Endothelial cell of umbilical vein (primary cell): Measurements from ENCODE around the gene MOB3A. TPM values are rescaled to one million over a fixed set of nuclear protein-coding genes. Genes with fewer than 3 reads are reported as not detected.

Experiments
- BruUV-seq: library from RNA; stranded (reverse); fragments of 400-500 nt; replicated peaks from 2 replicates; lab custom pipeline; 2021; lab: Mats Ljungman, UMichigan
- CTCF ChIA-PET: fragments of 300-600, 350-600 bp; sonication (Branson Sonifier 250); formaldehyde crosslinking; loops from one replicate; lab custom pipeline; 2021; ENCODE audit warnings: antibody characterized with exemption, inconsistent platforms; lab: Charles Lee
- POLR2A ChIA-PET: fragments of 300-600, 350-600 bp; sonication (Branson Sonifier 250); formaldehyde crosslinking; loops from one replicate; lab custom pipeline; 2021; ENCODE audit warnings: antibody characterized with exemption, inconsistent platforms; lab: Charles Lee
- DNase-seq: peaks from one replicate; pipeline ENCODE4 v3.0.0-alpha.2; 2011; ENCODE audit warnings: low read depth, low spot score
- FAIRE-seq: peaks from 2 replicates; lab custom pipeline; 2011; peaks lifted over from hg19 to GRCh38; lab: Jason Lieb, UNC
- H2AFZ ChIP-seq: 2 replicates; pipeline ENCODE4 v1.6.0; 2012; ENCODE audit warnings: low read depth, low read length, control low read depth, inconsistent platforms
- H3K27ac ChIP-seq: 2 replicates; pipeline ENCODE4 v1.5.1; 2011; ENCODE audit warnings: low read depth, mild to moderate bottlenecking, control low read depth, low read length, moderate library complexity; ENCODE audit not compliant: insufficient read depth
- H3K27me3 ChIP-seq, 2 experiments: 2 replicates each; pipeline versions ENCODE4 v1.6.0 to v1.6.1; 2011; ENCODE audit warnings: low read length in 2 of 2, mixed read lengths in 1 of 2; ENCODE audit not compliant: control insufficient read depth in 2 of 2, insufficient read depth in 2 of 2
- H3K36me3 ChIP-seq, 2 experiments: 2 replicates in 1 of 2; 3 replicates in 1 of 2; pipeline ENCODE4 v1.5.1; 2011; ENCODE audit warnings: low read length in 2 of 2, mild to moderate bottlenecking in 1 of 2, moderate library complexity in 1 of 2; ENCODE audit not compliant: control insufficient read depth in 2 of 2, insufficient read depth in 2 of 2; ENCODE audit errors: extremely low read depth in 1 of 2
- H3K4me1 ChIP-seq: 3 replicates; pipeline ENCODE4 v1.5.1; 2011; ENCODE audit warnings: mild to moderate bottlenecking, low read length; ENCODE audit not compliant: control insufficient read depth, insufficient read depth; ENCODE audit errors: extremely low read depth
- H3K4me2 ChIP-seq: 2 replicates; pipeline ENCODE4 v1.6.1; 2011; ENCODE audit warnings: low read length, control low read depth, mixed read lengths; ENCODE audit not compliant: insufficient read depth
- H3K4me3 ChIP-seq, 3 experiments: fragments of 200-600 bp in 1 of 3; sonication (generic), shearing (Covaris generic) in 1 of 3; replicated peaks in 1 of 3; 2 replicates each; pipeline ENCODE4 v1.5.1; 2011 to 2016; ENCODE audit warnings: control low read depth in 3 of 3, low read length in 3 of 3, mild to moderate bottlenecking in 2 of 3, inconsistent platforms in 1 of 3, low read depth in 1 of 3, moderate library complexity in 1 of 3; ENCODE audit not compliant: insufficient read depth in 1 of 3
- H3K79me2 ChIP-seq: 2 replicates; pipeline ENCODE4 v1.6.0; 2012; ENCODE audit warnings: low read length, inconsistent platforms; ENCODE audit not compliant: control insufficient read depth, insufficient read depth
- H3K9ac ChIP-seq: replicated peaks from 2 replicates; pipeline ENCODE3; 2011; ENCODE audit warnings: low read length, control low read depth; ENCODE audit not compliant: insufficient read depth; ENCODE audit errors: extremely low read depth
- H3K9me1 ChIP-seq: replicated peaks from 3 replicates; pipeline ENCODE4 v1.6.0; 2011; ENCODE audit warnings: mild to moderate bottlenecking, low read length; ENCODE audit not compliant: control insufficient read depth, insufficient read depth; ENCODE audit errors: extremely low read depth
- H3K9me3 ChIP-seq: replicated peaks from 2 replicates; pipeline ENCODE4 v1.5.1; 2012; ENCODE audit warnings: low read length, inconsistent platforms; ENCODE audit not compliant: control insufficient read depth, insufficient read depth
- H4K20me1 ChIP-seq: replicated peaks from 2 replicates; pipeline ENCODE3; 2011; ENCODE audit warnings: mild to moderate bottlenecking, low read length; ENCODE audit not compliant: control insufficient read depth, insufficient read depth; ENCODE audit errors: extremely low read depth
- CTCF ChIP-seq, 2 donors: IDR thresholded peaks; 1 replicate in 1 of 2; 2 replicates in 1 of 2; pipeline ENCODE4 v1.5.1; 2011; ENCODE audit warnings: low read length in 2 of 2, mild to moderate bottlenecking in 2 of 2, moderate library complexity in 2 of 2, control low read depth in 1 of 2, inconsistent platforms in 1 of 2, low read depth in 1 of 2; ENCODE audit not compliant: insufficient read depth in 1 of 2; ENCODE audit errors: extremely low read depth in 1 of 2
- EZH2 ChIP-seq: IDR thresholded peaks from 2 replicates; pipeline ENCODE4 v1.6.1; 2012; ENCODE audit warnings: borderline replicate concordance, low read depth, mild to moderate bottlenecking, moderate library complexity, low read length, inconsistent platforms; ENCODE audit not compliant: severe bottlenecking
- FOS ChIP-seq: IDR thresholded peaks from 2 replicates; pipeline ENCODE4 v1.6.1; 2011; ENCODE audit warnings: mild to moderate bottlenecking, low read length, moderate library complexity, borderline replicate concordance; ENCODE audit not compliant: insufficient read depth
- GATA2 ChIP-seq: IDR thresholded peaks from 2 replicates; pipeline ENCODE4 v1.7.0; 2011; ENCODE audit warnings: low read depth, mild to moderate bottlenecking, moderate library complexity, mixed read lengths, low read length; ENCODE audit not compliant: insufficient read length, insufficient read depth
- JUN ChIP-seq: IDR thresholded peaks from 2 replicates; pipeline ENCODE4 v1.6.1; 2011; ENCODE audit warnings: borderline replicate concordance, low read depth; ENCODE audit not compliant: insufficient read length, insufficient read depth
- MAX ChIP-seq: IDR thresholded peaks from 2 replicates; pipeline ENCODE4 v1.6.1; 2011; ENCODE audit not compliant: insufficient read depth, insufficient read length
- MYC ChIP-seq: IDR thresholded peaks from one replicate; pipeline ENCODE4 v1.6.1; 2011; ENCODE audit warnings: mild to moderate bottlenecking, low read depth, low read length
- POLR2A ChIP-seq: IDR thresholded peaks from 2 replicates; pipeline ENCODE4 v1.6.1; 2012; ENCODE audit warnings: low read depth, mild to moderate bottlenecking, control low read depth, low read length
- POLR2AphosphoS5 ChIP-seq: IDR thresholded peaks from 2 replicates; pipeline ENCODE4 v1.6.1; 2012; ENCODE audit warnings: low read depth, mild to moderate bottlenecking, control low read depth, low read length, moderate library complexity; ENCODE audit not compliant: insufficient read depth
- dilution Hi-C: fragments of 300-500 bp; cut with MboI; formaldehyde crosslinking; loops from one replicate; pipeline ENCODE4 v1.15.0; 2019; ENCODE audit warnings: low sequenced_read_pairs; ENCODE audit not compliant: extremely low pct_ligation_motif_present
- intact Hi-C: fragments of 100-400 bp; cut with micrococcal nuclease; formaldehyde crosslinking; loops from one replicate; pipeline ENCODE4 v1.10.0; 2022
- polyA plus RNA-seq, 4 experiments: library from polyadenylated mRNA; depleted of rRNA in 3 of 4; stranded (reverse) in 3 of 4; unstranded in 1 of 4; fragments of >200 nt; gene quantifications; 2 replicates each; pipeline versions ENCODE4 v1.2.1 to v1.2.3, GENCODE V29; 2011 to 2012; ENCODE audit warnings: missing spikeins in 1 of 4
- total RNA-seq: library from RNA; stranded (reverse); gene quantifications from 2 replicates; pipeline ENCODE4 v1.2.3, GENCODE V29; 2021

The MOB3A gene
- total and polyA plus RNA-seq, 2 donors (not counting 3 experiments of a cell fraction or from before 2014, with no cell fraction given): 46.5 to 59.7 TPM

- Histone ChIP-seq H3K4me1 (no peaks in the 10 kb centered on the region), H3K9ac (no peak overlapping the region), H2AFZ (no peak overlapping the region), H3K36me3 (peaks cover 4 to 37% of the 10 kb centered on the region in 2 experiments), H3K9me3 (no peaks in the 10 kb centered on the region), H3K27ac (no peak overlapping the region), H3K79me2 (peaks cover 3% of the 10 kb centered on the region), H3K27me3 (no peaks in the 10 kb centered on the region), H3K9me1 (no peaks in the 10 kb centered on the region), H3K4me2 (no peak overlapping the region), H3K4me3 (no peak overlapping the region), H4K20me1 (no peaks in the 10 kb centered on the region)
- no TSS peak for BruUV-seq
- FAIRE-seq: no peak
- no peak for TF ChIP-seq POLR2A
- TF ChIP-seq CTCF (IDR thresholded peaks at IDR 0.05; ENCODE audit: extremely low read depth in 1 of 2, insufficient read depth in 1 of 2, low read depth in 1 of 2, low read length in 2 of 2): no peak
- TF ChIP-seq FOS: no peak
- no peak for TF ChIP-seq GATA2
- TF ChIP-seq EZH2: no peak
- TF ChIP-seq MYC: no peak
- no peak for TF ChIP-seq MAX
- no peak for TF ChIP-seq JUN
- TF ChIP-seq POLR2AphosphoS5: no peak
- dilution Hi-C loops: no loop called here
- intact Hi-C loops: no loop called here
- ChIA-PET POLR2A (no interaction called here), CTCF (no interaction called here)
- no peak for DNase-seq
Measured at GRCh38 chr19:2076526-2076944, 19.6 kb downstream of the MOB3A start.
